ENCODE data around the gene RGS6. TPM values are rescaled to one million over a fixed set of nuclear protein-coding genes. Genes with fewer than 3 reads are reported as not detected.

RGS6 gene
- total RNA-seq, 1 donor from 2014 or later = 2.8 TPM

- H3K4me3 Mint-ChIP-seq = no peak overlapping the region
- DNase-seq (ENCODE audit: low read depth, low spot score) = no peak
- no peaks in the 10 kb centered on the region for H3K36me3 Mint-ChIP-seq (ENCODE audit: low read depth)
- H3K27me3 Mint-ChIP-seq (ENCODE audit: low read depth) = no peaks in the 10 kb centered on the region
- H3K4me1 Mint-ChIP-seq = no peaks in the 10 kb centered on the region
- H3K9me3 Mint-ChIP-seq = no peaks in the 10 kb centered on the region
- H3K27ac Mint-ChIP-seq (ENCODE audit: unreplicated experiment) = no peak overlapping the region
- no peak for TF ChIP-seq CTCF (conservative IDR thresholded peaks at IDR 0.05)
Measured at GRCh38 chr14:72053651-72054050, 121.4 kb downstream of the RGS6 start.

GRCh38 chr14:72054911-72055310 lies 122.7 kb downstream of the RGS6 start:
- Mint-ChIP-seq H3K4me3 (no peak overlapping the region), H3K9me3 (no peaks in the 10 kb centered on the region), H3K4me1 (no peaks in the 10 kb centered on the region), H3K36me3 (ENCODE audit: low read depth) (no peaks in the 10 kb centered on the region), H3K27ac (ENCODE audit: unreplicated experiment) (no peak overlapping the region), H3K27me3 (ENCODE audit: low read depth) (no peaks in the 10 kb centered on the region)
- TF ChIP-seq CTCF (conservative IDR thresholded peaks at IDR 0.05) = no peak
- DNase-seq (ENCODE audit: low read depth, low spot score) = no peak

- no peak for TF ChIP-seq CTCF (conservative IDR thresholded peaks at IDR 0.05)
- DNase-seq (ENCODE audit: low read depth, low spot score) = no peak
- no peaks in the 10 kb centered on the region for H3K4me1 Mint-ChIP-seq
- H3K36me3 Mint-ChIP-seq (ENCODE audit: low read depth) = no peaks in the 10 kb centered on the region
- no peaks in the 10 kb centered on the region for H3K27me3 Mint-ChIP-seq (ENCODE audit: low read depth)
- no peak overlapping the region for H3K27ac Mint-ChIP-seq (ENCODE audit: unreplicated experiment)
- no peak overlapping the region for H3K4me3 Mint-ChIP-seq
- no peaks in the 10 kb centered on the region for H3K9me3 Mint-ChIP-seq
Measured at GRCh38 chr14:72057701-72058285, 125.6 kb downstream of the RGS6 start.

GRCh38 chr14:72060460-72060859 lies 128.2 kb downstream of the RGS6 start:
- Mint-ChIP-seq H3K36me3 (ENCODE audit: low read depth) (no peaks in the 10 kb centered on the region), H3K4me1 (no peaks in the 10 kb centered on the region), H3K27me3 (ENCODE audit: low read depth) (no peaks in the 10 kb centered on the region), H3K9me3 (no peaks in the 10 kb centered on the region), H3K4me3 (no peak overlapping the region), H3K27ac (ENCODE audit: unreplicated experiment) (no peak overlapping the region)
- TF ChIP-seq CTCF (conservative IDR thresholded peaks at IDR 0.05) = no peak
- no peak for DNase-seq (ENCODE audit: low read depth, low spot score)

GRCh38 chr14:72060917-72061316 lies 128.7 kb downstream of the RGS6 start:
- H3K4me3 Mint-ChIP-seq = no peak overlapping the region
- H3K9me3 Mint-ChIP-seq = no peaks in the 10 kb centered on the region
- no peak overlapping the region for H3K27ac Mint-ChIP-seq (ENCODE audit: unreplicated experiment)
- DNase-seq (ENCODE audit: low read depth, low spot score) = no peak
- no peaks in the 10 kb centered on the region for H3K27me3 Mint-ChIP-seq (ENCODE audit: low read depth)
- no peaks in the 10 kb centered on the region for H3K4me1 Mint-ChIP-seq
- no peaks in the 10 kb centered on the region for H3K36me3 Mint-ChIP-seq (ENCODE audit: low read depth)
- no peak for TF ChIP-seq CTCF (conservative IDR thresholded peaks at IDR 0.05)

Measured in neural crest cell (in vitro differentiated cells).